GM12878 (cell line): ENCODE data around the gene LIM2. TPM values are rescaled to one million over a fixed set of nuclear protein-coding genes. Genes with fewer than 3 reads are reported as not detected.
A peak's percentile ranks its signal among the peaks of the same experiment; 100 is the strongest.

ENCODE experiments used
- BHLHE40 ChIP-seq, 2 experiments: fragments of 450-650 bp in 1 of 2; IDR thresholded peaks; 2 replicates each; pipeline ENCODE4 v1.6.1; 2011 to 2017; ENCODE audit warnings: low read depth in 2 of 2, borderline replicate concordance in 1 of 2, improper control_type of control experiment in 1 of 2, low read length in 1 of 2, mild to moderate bottlenecking in 1 of 2
- CHD4 ChIP-seq: fragments of 200-600 bp; sonication (generic); IDR thresholded peaks from 2 replicates; pipeline ENCODE4 v1.6.1; 2016; ENCODE audit warnings: mild to moderate bottlenecking
- ETV6 ChIP-seq, 2 experiments: fragments of 450-650 bp in 1 of 2; IDR thresholded peaks in 1 of 2; conservative IDR thresholded peaks in 1 of 2; 2 replicates each; pipeline ENCODE4 v1.6.1; 2014; ENCODE audit warnings: antibody characterized with exemption in 1 of 2, borderline replicate concordance in 1 of 2, low read depth in 1 of 2, mild to moderate bottlenecking in 1 of 2, moderate library complexity in 1 of 2
- FOXM1 ChIP-seq: IDR thresholded peaks from 2 replicates; pipeline ENCODE4 v1.6.1; 2012; ENCODE audit warnings: low read depth, mild to moderate bottlenecking, inconsistent platforms, low read length, moderate library complexity
- GABPA ChIP-seq: IDR thresholded peaks from 2 replicates; pipeline ENCODE4 v1.6.1; 2014; ENCODE audit warnings: antibody characterized with exemption, low read depth, mild to moderate bottlenecking, inconsistent platforms
- HDAC2 ChIP-seq: fragments of 200-600 bp; sonication (generic); IDR thresholded peaks from 2 replicates; pipeline ENCODE4 v1.6.1; 2017
- IKZF2 ChIP-seq, 2 experiments: fragments of 450-650 bp; IDR thresholded peaks; 2 replicates each; pipeline ENCODE4 v1.6.1; 2017; ENCODE audit warnings: mild to moderate bottlenecking in 2 of 2, moderate library complexity in 2 of 2
- KAT2A ChIP-seq: conservative IDR thresholded peaks from 2 replicates; pipeline ENCODE4 v1.6.1; 2011; ENCODE audit warnings: low read depth, low read length; ENCODE audit not compliant: control insufficient read depth
- MYC ChIP-seq: IDR thresholded peaks from 2 replicates; pipeline ENCODE4 v1.6.1; 2011; ENCODE audit warnings: mild to moderate bottlenecking, low read length, moderate library complexity, inconsistent platforms; ENCODE audit not compliant: insufficient read depth, insufficient replicate concordance, insufficient read length, severe bottlenecking
- NBN ChIP-seq: fragments of 450-650 bp; IDR thresholded peaks from 2 replicates; pipeline ENCODE4 v1.6.1; 2016
- NR2C2 ChIP-seq: IDR thresholded peaks from 2 replicates; pipeline ENCODE4 v1.6.1; 2011; ENCODE audit warnings: borderline replicate concordance, low read depth; ENCODE audit not compliant: control insufficient read depth, insufficient read length
- NR2F1 ChIP-seq: fragments of 450-650 bp; conservative IDR thresholded peaks from 2 replicates; pipeline ENCODE4 v1.6.1; 2017; ENCODE audit warnings: mild to moderate bottlenecking
- PAX5 ChIP-seq: IDR thresholded peaks from 2 replicates; pipeline ENCODE4 v1.6.1; 2011; ENCODE audit warnings: low read depth, low read length, borderline replicate concordance
- SIX5 ChIP-seq: IDR thresholded peaks from 2 replicates; pipeline ENCODE4 v1.6.1; 2011; ENCODE audit warnings: mild to moderate bottlenecking, low read depth, low read length, moderate library complexity; ENCODE audit not compliant: severe bottlenecking
- SMAD5 ChIP-seq: IDR thresholded peaks from 2 replicates; pipeline ENCODE4 v1.6.1; 2016; ENCODE audit warnings: antibody characterized with exemption, low read depth
- SMC3 ChIP-seq: IDR thresholded peaks from 2 replicates; pipeline ENCODE4 v1.6.1; 2011; ENCODE audit warnings: low read length, improper control_type of control experiment, borderline replicate concordance
- SREBF1 ChIP-seq: IDR thresholded peaks from 2 replicates; pipeline ENCODE4 v1.6.1; 2012; ENCODE audit warnings: mild to moderate bottlenecking, low read length
- STAT3 ChIP-seq: IDR thresholded peaks from 2 replicates; pipeline ENCODE4 v1.6.1; 2011; ENCODE audit warnings: low read depth, low read length, improper control_type of control experiment
- SUZ12 ChIP-seq: fragments of 200-600 bp; sonication (generic); IDR thresholded peaks from one replicate; pipeline ENCODE4 v1.6.1; 2018; ENCODE audit warnings: antibody characterized with exemption, mild to moderate bottlenecking; ENCODE audit not compliant: unreplicated experiment
- ZNF217 ChIP-seq: fragments of 450-650 bp; IDR thresholded peaks from 2 replicates; pipeline ENCODE4 v1.6.1; 2017; ENCODE audit warnings: antibody characterized with exemption, mild to moderate bottlenecking
- ZNF622 ChIP-seq: fragments of 450-650 bp; IDR thresholded peaks from 2 replicates; pipeline ENCODE4 v1.6.1; 2017; ENCODE audit warnings: mild to moderate bottlenecking, inconsistent platforms
- polyA plus RNA-seq, 11 experiments: library from polyadenylated mRNA; depleted of rRNA in 4 of 11; unstranded in 6 of 11; stranded (reverse) in 5 of 11; fragments of >200 nt; fragmentation: Nextera tagmentation in 4 of 11; fragmentation: Illumina TruSeq in 1 of 11; extraction: Ambion mirVana in 4 of 11; extraction: Trizol in 1 of 11; gene quantifications; 1 replicate in 1 of 11; 2 replicates in 10 of 11; pipeline versions ENCODE4 v1.2.1 to v1.2.3, GENCODE V29; 2011 to 2016; ENCODE audit warnings: inconsistent platforms in 2 of 11, missing spikeins in 2 of 11, low read depth in 1 of 11
- total RNA-seq, 4 experiments: library from RNA; depleted of rRNA in 3 of 4; stranded (reverse); fragments of >200 nt in 3 of 4; fragmentation: Illumina TruSeq in 1 of 4; extraction: Trizol in 1 of 4; gene quantifications; 2 replicates each; pipeline versions ENCODE4 v1.2.1 to v1.2.3, GENCODE V29; 2013 to 2021
- TF ChIP-seq, protein P1 (sequence below): fragments of 450-650 bp; IDR thresholded peaks from 2 replicates; pipeline ENCODE4 v1.6.1; 2017; ENCODE audit warnings: mild to moderate bottlenecking, low read depth, inconsistent platforms; ENCODE audit not compliant: poor library complexity, severe bottlenecking
- TF ChIP-seq, protein P2 (sequence below): fragments of 450-650 bp; IDR thresholded peaks from 2 replicates; pipeline ENCODE4 v1.6.1; 2017; ENCODE audit warnings: antibody characterized with exemption, mild to moderate bottlenecking, moderate library complexity
- TF ChIP-seq, protein P3 (sequence below): fragments of 450-650 bp; conservative IDR thresholded peaks from 2 replicates; pipeline ENCODE4 v1.6.1; 2017; ENCODE audit warnings: mild to moderate bottlenecking, moderate library complexity

LIM2 gene
- total and polyA plus RNA-seq, 10 of the 15 experiments (the other 5 are each of a cell fraction or from before 2014, with no cell fraction given): not detected

DNA sequence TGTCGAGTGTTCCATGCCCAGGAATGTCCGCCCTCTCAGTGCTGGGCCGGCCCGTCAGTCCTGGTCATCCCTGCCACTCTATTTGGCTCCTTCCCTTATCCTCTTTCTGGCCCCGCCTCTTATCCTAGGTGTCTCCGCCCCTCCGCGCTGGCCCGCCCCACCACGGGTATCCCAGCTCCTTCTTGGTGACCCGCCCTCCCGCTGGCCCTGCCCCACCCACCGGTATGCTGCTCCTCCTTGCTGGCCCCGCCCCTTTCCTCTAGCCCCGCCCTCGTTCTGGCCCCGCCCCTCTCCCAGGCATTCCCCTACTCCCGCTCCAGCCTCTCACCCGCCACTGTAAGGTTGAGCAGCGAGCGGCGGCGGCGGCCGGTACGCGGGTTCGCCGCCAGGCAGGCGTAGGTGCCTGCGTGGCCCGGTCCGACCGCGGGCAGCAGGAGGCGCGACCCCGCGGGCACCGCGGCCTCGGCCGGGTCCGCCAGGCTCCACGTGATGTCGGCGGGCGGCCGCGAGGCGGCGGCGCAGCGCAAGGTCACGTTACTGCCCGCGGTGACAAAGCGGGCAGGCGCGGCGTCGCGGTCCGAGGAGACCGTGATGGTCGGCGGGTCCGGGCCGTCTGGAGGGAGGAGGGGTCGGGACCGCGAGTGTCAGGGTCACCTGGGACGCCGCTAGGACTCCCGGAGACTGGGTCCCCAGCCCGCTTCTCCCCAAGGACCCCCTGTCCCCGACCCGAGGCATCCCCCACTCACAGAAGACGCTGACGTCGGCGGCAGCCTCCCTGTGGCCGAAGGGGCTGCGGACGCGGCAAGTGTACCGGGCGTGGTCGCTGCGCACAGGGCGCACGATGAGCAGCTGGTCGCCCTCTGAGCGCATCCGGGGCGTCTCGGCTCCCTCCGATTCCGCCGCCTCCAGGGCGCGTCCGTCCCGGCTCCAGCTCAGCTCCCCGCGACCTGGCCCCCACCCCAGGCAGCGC lies 47.8 kb downstream of the LIM2 start (continued):
- TF ChIP-seq, protein P1, sequence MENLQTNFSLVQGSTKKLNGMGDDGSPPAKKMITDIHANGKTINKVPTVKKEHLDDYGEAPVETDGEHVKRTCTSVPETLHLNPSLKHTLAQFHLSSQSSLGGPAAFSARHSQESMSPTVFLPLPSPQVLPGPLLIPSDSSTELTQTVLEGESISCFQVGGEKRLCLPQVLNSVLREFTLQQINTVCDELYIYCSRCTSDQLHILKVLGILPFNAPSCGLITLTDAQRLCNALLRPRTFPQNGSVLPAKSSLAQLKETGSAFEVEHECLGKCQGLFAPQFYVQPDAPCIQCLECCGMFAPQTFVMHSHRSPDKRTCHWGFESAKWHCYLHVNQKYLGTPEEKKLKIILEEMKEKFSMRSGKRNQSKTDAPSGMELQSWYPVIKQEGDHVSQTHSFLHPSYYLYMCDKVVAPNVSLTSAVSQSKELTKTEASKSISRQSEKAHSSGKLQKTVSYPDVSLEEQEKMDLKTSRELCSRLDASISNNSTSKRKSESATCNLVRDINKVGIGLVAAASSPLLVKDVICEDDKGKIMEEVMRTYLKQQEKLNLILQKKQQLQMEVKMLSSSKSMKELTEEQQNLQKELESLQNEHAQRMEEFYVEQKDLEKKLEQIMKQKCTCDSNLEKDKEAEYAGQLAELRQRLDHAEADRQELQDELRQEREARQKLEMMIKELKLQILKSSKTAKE: no peak
- no peak for TF ChIP-seq SREBF1
- TF ChIP-seq ZNF622: no peak
- peak; percentile 86 for TF ChIP-seq NR2F1
- 0 out of 2 replicates have a peak, but pooled peaks have one; percentile 26 for TF ChIP-seq PAX5
- no peak for TF ChIP-seq MYC
- TF ChIP-seq GABPA: no peak
- no peak for TF ChIP-seq STAT3
- no peak for TF ChIP-seq IKZF2 (IDR thresholded peaks at IDR 0.05)
- TF ChIP-seq SIX5: no peak
- TF ChIP-seq SUZ12: no peak
- TF ChIP-seq KAT2A: no peak
- no peak for TF ChIP-seq NBN
- no peak for TF ChIP-seq HDAC2
- TF ChIP-seq, protein P2, sequence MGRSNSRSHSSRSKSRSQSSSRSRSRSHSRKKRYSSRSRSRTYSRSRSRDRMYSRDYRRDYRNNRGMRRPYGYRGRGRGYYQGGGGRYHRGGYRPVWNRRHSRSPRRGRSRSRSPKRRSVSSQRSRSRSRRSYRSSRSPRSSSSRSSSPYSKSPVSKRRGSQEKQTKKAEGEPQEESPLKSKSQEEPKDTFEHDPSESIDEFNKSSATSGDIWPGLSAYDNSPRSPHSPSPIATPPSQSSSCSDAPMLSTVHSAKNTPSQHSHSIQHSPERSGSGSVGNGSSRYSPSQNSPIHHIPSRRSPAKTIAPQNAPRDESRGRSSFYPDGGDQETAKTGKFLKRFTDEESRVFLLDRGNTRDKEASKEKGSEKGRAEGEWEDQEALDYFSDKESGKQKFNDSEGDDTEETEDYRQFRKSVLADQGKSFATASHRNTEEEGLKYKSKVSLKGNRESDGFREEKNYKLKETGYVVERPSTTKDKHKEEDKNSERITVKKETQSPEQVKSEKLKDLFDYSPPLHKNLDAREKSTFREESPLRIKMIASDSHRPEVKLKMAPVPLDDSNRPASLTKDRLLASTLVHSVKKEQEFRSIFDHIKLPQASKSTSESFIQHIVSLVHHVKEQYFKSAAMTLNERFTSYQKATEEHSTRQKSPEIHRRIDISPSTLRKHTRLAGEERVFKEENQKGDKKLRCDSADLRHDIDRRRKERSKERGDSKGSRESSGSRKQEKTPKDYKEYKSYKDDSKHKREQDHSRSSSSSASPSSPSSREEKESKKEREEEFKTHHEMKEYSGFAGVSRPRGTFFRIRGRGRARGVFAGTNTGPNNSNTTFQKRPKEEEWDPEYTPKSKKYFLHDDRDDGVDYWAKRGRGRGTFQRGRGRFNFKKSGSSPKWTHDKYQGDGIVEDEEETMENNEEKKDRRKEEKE: no peak
- peak; percentile 64; the same call in 1 of the 2 replicates for TF ChIP-seq ZNF217
- no peak for TF ChIP-seq SMAD5
- TF ChIP-seq NR2C2: no peak
- no peak for TF ChIP-seq CHD4
- TF ChIP-seq, protein P3, sequence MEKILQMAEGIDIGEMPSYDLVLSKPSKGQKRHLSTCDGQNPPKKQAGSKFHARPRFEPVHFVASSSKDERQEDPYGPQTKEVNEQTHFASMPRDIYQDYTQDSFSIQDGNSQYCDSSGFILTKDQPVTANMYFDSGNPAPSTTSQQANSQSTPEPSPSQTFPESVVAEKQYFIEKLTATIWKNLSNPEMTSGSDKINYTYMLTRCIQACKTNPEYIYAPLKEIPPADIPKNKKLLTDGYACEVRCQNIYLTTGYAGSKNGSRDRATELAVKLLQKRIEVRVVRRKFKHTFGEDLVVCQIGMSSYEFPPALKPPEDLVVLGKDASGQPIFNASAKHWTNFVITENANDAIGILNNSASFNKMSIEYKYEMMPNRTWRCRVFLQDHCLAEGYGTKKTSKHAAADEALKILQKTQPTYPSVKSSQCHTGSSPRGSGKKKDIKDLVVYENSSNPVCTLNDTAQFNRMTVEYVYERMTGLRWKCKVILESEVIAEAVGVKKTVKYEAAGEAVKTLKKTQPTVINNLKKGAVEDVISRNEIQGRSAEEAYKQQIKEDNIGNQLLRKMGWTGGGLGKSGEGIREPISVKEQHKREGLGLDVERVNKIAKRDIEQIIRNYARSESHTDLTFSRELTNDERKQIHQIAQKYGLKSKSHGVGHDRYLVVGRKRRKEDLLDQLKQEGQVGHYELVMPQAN: peak; percentile 69; the same call in 1 of the 2 replicates
- peak; percentile 22; the same call in 1 of the 2 replicates for TF ChIP-seq SMC3
- TF ChIP-seq ETV6 (conservative IDR thresholded peaks at IDR 0.05 in 1 of 2, IDR thresholded peaks at IDR 0.05 in 1 of 2; ENCODE audit: borderline replicate concordance in 1 of 2, low read depth in 1 of 2): no peak
- TF ChIP-seq BHLHE40 (IDR thresholded peaks at IDR 0.05; ENCODE audit: borderline replicate concordance in 1 of 2, low read depth in 2 of 2, low read length in 1 of 2): peak; percentile 86 to 97; a peak in 3 of 4 replicates
- TF ChIP-seq FOXM1: no peak
